H1 (cell line): Measurements from ENCODE around the gene CDCA7. TPM values are rescaled to one million over a fixed set of nuclear protein-coding genes. Genes with fewer than 3 reads are reported as not detected.

ENCODE experiments used
- CREB1 ChIP-seq: IDR thresholded peaks from 2 replicates; pipeline ENCODE4 v1.6.1; 2012; ENCODE audit warnings: inconsistent platforms
- EP300 ChIP-seq, 2 experiments: IDR thresholded peaks; 1 replicate in 1 of 2; 2 replicates in 1 of 2; pipeline ENCODE4 v1.6.1; 2011 to 2012; ENCODE audit warnings: low read depth in 2 of 2, low read length in 2 of 2, mild to moderate bottlenecking in 2 of 2, borderline replicate concordance in 1 of 2, inconsistent platforms in 1 of 2, moderate library complexity in 1 of 2
- RAD21 ChIP-seq, 2 experiments: IDR thresholded peaks in 1 of 2; conservative IDR thresholded peaks in 1 of 2; 2 replicates each; pipeline ENCODE4 v1.6.1; 2011; ENCODE audit warnings: low read depth in 2 of 2, low read length in 2 of 2, improper control_type of control experiment in 1 of 2, inconsistent platforms in 1 of 2, mild to moderate bottlenecking in 1 of 2, moderate library complexity in 1 of 2
- polyA plus RNA-seq, 7 experiments: library from polyadenylated mRNA; depleted of rRNA in 3 of 7; stranded (reverse) in 5 of 7; unstranded in 2 of 7; fragments of >200 nt in 5 of 7; fragments of 200-250 nt in 2 of 7; gene quantifications; 1 replicate in 5 of 7; 2 replicates in 1 of 7; 4 replicates in 1 of 7; pipeline versions ENCODE4 v1.2.1 to v1.2.3, GENCODE V29; 2011 to 2013; ENCODE audit warnings: missing spikeins in 2 of 7, mixed read lengths in 2 of 7
- total RNA-seq: library from RNA; stranded (reverse); fragmentation: NEBNext Ultra II Directional; extraction: Animal tissue kit (Norgen Biotek cat#: 25700); gene quantifications from 2 replicates; pipeline ENCODE4 v1.2.1, GENCODE V29; 2021

CDCA7 gene
- total and polyA plus RNA-seq, 2 of the 8 experiments (the other 6 are each of a cell fraction or from before 2014, with no cell fraction given) = 64.4 to 80.4 TPM

GRCh38 chr2:173353556-173353955 lies 1.1 kb upstream of the CDCA7 start (continued):
- TF ChIP-seq RAD21 (IDR thresholded peaks at IDR 0.05 in 1 of 2, conservative IDR thresholded peaks at IDR 0.05 in 1 of 2; ENCODE audit: low read depth in 2 of 2, low read length in 2 of 2) (no peak), CREB1 (no peak), EP300 (IDR thresholded peaks at IDR 0.05; ENCODE audit: borderline replicate concordance in 1 of 2, low read depth in 2 of 2, low read length in 2 of 2) (no peak)
- TF ChIP-seq, all 59 proteins: peak for 0
